K562 (cell line): ENCODE measurements around the gene MALAT1. TPM values are rescaled to one million over a fixed set of nuclear protein-coding genes. Genes with fewer than 3 reads are reported as not detected.

ENCODE experiments used
- ARHGAP35 ChIP-seq: fragments of 450-650 bp; IDR thresholded peaks from 2 replicates; pipeline ENCODE4 v1.6.1; 2018; ENCODE audit not compliant: partially characterized antibody
- C11orf30 ChIP-seq: fragments of 450-650 bp; IDR thresholded peaks from 2 replicates; pipeline ENCODE4 v1.6.1; 2016; ENCODE audit warnings: low read depth, mild to moderate bottlenecking
- CEBPB ChIP-seq: fragments of 450-650 bp; IDR thresholded peaks from 2 replicates; pipeline ENCODE4 v1.6.1; 2016; ENCODE audit warnings: missing genetic modification characterization, missing compliant biosample characterization
- CHD2 ChIP-seq: IDR thresholded peaks from 2 replicates; pipeline ENCODE4 v1.6.1; 2011; ENCODE audit warnings: low read depth, low read length
- CXXC5 ChIP-seq: fragments of 250-450 bp; sonication (Bioruptor Pico); IDR thresholded peaks from 2 replicates; pipeline ENCODE4 v1.8.0; 2022; ENCODE audit warnings: inconsistent platforms, mild to moderate bottlenecking, moderate library complexity
- EP400 ChIP-seq: fragments of 450-650 bp; IDR thresholded peaks from 2 replicates; pipeline ENCODE4 v1.6.1; 2017; ENCODE audit warnings: antibody characterized with exemption, mild to moderate bottlenecking, moderate library complexity
- ETS1 ChIP-seq: conservative IDR thresholded peaks from 2 replicates; pipeline ENCODE4 v1.6.1; 2011; ENCODE audit warnings: low read depth, mild to moderate bottlenecking, low read length; ENCODE audit not compliant: control insufficient read depth
- GATAD2B ChIP-seq: fragments of 450-650 bp; IDR thresholded peaks from 2 replicates; pipeline ENCODE4 v1.6.1; 2017; ENCODE audit warnings: mild to moderate bottlenecking, borderline replicate concordance
- HINFP ChIP-seq: fragments of 450-650 bp; conservative IDR thresholded peaks from 2 replicates; pipeline ENCODE4 v1.6.1; 2016; ENCODE audit warnings: missing genetic modification characterization, low read depth, mild to moderate bottlenecking, control low read depth, missing compliant biosample characterization
- KAT7 ChIP-seq: sonication (generic); formaldehyde crosslinking; IDR thresholded peaks from 2 replicates; pipeline ENCODE4 v1.8.0; 2022; ENCODE audit warnings: missing genetic modification reagents, mild to moderate bottlenecking, borderline replicate concordance
- KLF16 ChIP-seq: IDR thresholded peaks from 2 replicates; pipeline ENCODE4 v1.6.1; 2016; ENCODE audit warnings: antibody characterized with exemption
- LCOR ChIP-seq: sonication (generic); formaldehyde crosslinking; IDR thresholded peaks from 2 replicates; pipeline ENCODE4 v1.8.0; 2022; ENCODE audit warnings: mild to moderate bottlenecking, missing genetic modification reagents
- NCOR1 ChIP-seq: fragments of 450-650 bp; IDR thresholded peaks from 2 replicates; pipeline ENCODE4 v1.6.1; 2016; ENCODE audit warnings: mild to moderate bottlenecking, moderate library complexity
- NFXL1 ChIP-seq: fragments of 450-650 bp; formaldehyde crosslinking; IDR thresholded peaks from 2 replicates; pipeline ENCODE4 v1.4.0; 2021; ENCODE audit warnings: mild to moderate bottlenecking
- OTX1 ChIP-seq: fragments of 450-650 bp; formaldehyde crosslinking; IDR thresholded peaks from 2 replicates; pipeline ENCODE4 v1.4.0; 2022; ENCODE audit warnings: mild to moderate bottlenecking
- PHF8 ChIP-seq: fragments of 200-600 bp; sonication (generic); IDR thresholded peaks from 2 replicates; pipeline ENCODE4 v1.6.1; 2012; ENCODE audit warnings: mixed run types, mild to moderate bottlenecking, inconsistent platforms, low read length, moderate library complexity, borderline replicate concordance
- POLR2H ChIP-seq: IDR thresholded peaks from 2 replicates; pipeline ENCODE4 v1.6.1; 2016; ENCODE audit warnings: missing genetic modification characterization, low read depth, mild to moderate bottlenecking, control low read depth, missing compliant biosample characterization, moderate library complexity
- PURB ChIP-seq: sonication (generic); formaldehyde crosslinking; IDR thresholded peaks from 2 replicates; pipeline ENCODE4 v1.9.0; 2021; ENCODE audit warnings: low read depth, mild to moderate bottlenecking, missing genetic modification reagents
- RBM39 ChIP-seq: fragments of 200-400 bp; formaldehyde crosslinking; optimal IDR thresholded peaks from 2 replicates; pipeline ENCODE3; 2018; ENCODE audit warnings: low read depth, low read length
- SIN3B ChIP-seq: fragments of 450-650 bp; IDR thresholded peaks from 2 replicates; pipeline ENCODE4 v1.6.1; 2017; ENCODE audit warnings: low read depth, mild to moderate bottlenecking, moderate library complexity
- STAT5A ChIP-seq: IDR thresholded peaks from 2 replicates; pipeline ENCODE4 v1.6.1; 2012; ENCODE audit warnings: low read length, inconsistent platforms, borderline replicate concordance
- TCF7 ChIP-seq: sonication (generic); IDR thresholded peaks from 2 replicates; pipeline ENCODE4 v1.6.1; 2016; ENCODE audit warnings: antibody characterized with exemption, borderline replicate concordance
- UBTF ChIP-seq, 2 experiments: IDR thresholded peaks; 2 replicates each; pipeline ENCODE4 v1.6.1; 2012; ENCODE audit warnings: improper control_type of control experiment in 2 of 2, low read depth in 2 of 2, low read length in 2 of 2, borderline replicate concordance in 1 of 2
- ZKSCAN1 ChIP-seq: fragments of 150-350 bp; IDR thresholded peaks from 2 replicates; pipeline ENCODE4 v1.6.1; 2016; ENCODE audit warnings: low read depth, low read length
- ZNF551 ChIP-seq: fragments of 250-450 bp; sonication (Bioruptor Pico); IDR thresholded peaks from 2 replicates; pipeline ENCODE4 v1.5.0; 2021; ENCODE audit warnings: mild to moderate bottlenecking, moderate library complexity
- ZNF77 ChIP-seq: fragments of 250-450 bp; sonication (Bioruptor Pico); IDR thresholded peaks from 2 replicates; pipeline ENCODE4 v1.5.0; 2020
- polyA plus RNA-seq, 8 experiments: library from polyadenylated mRNA; depleted of rRNA in 4 of 8; stranded (reverse) in 5 of 8; unstranded in 3 of 8; fragments of >200 nt; fragmentation: Nextera tagmentation in 2 of 8; fragmentation: Illumina TruSeq in 1 of 8; extraction: Ambion mirVana in 2 of 8; extraction: Trizol in 1 of 8; gene quantifications; 2 replicates each; pipeline versions ENCODE4 v1.2.1 to v1.2.3, GENCODE V29; 2011 to 2014; ENCODE audit warnings: inconsistent platforms in 1 of 8, missing spikeins in 1 of 8
- total RNA-seq, 7 experiments: library from RNA; depleted of rRNA in 6 of 7; stranded (reverse); fragments of >200 nt in 6 of 7; fragmentation: Illumina TruSeq in 2 of 7; extraction: Trizol in 2 of 7; gene quantifications; 2 replicates each; pipeline versions ENCODE4 v1.2.1 to v1.2.3, GENCODE V29; 2011 to 2021; ENCODE audit warnings: low replicate concordance in 1 of 7

Gene MALAT1
- total and polyA plus RNA-seq, 9 of the 15 experiments (the other 6 are each of a cell fraction or from before 2014, with no cell fraction given): 363 to 8,715 (median 2,351) TPM

GRCh38 chr11:65498042-65498726, 661 bp upstream of the MALAT1 start (continued):
- no peak for TF ChIP-seq UBTF (IDR thresholded peaks at IDR 0.05; ENCODE audit: borderline replicate concordance in 1 of 2, low read depth in 2 of 2, low read length in 2 of 2)
- TF ChIP-seq OTX1 (CRISPR knock-in tag): no peak
- no peak for TF ChIP-seq SIN3B
- no peak for TF ChIP-seq CXXC5 (CRISPR knock-in tag)
- no peak for TF ChIP-seq EP400
- TF ChIP-seq CEBPB (tag): peak; percentile 98
- TF ChIP-seq ETS1: peak; percentile 42; the same call in 1 of the 2 replicates
- TF ChIP-seq HINFP (tag): no peak
- TF ChIP-seq RBM39: no peak
- TF ChIP-seq ZNF551 (CRISPR knock-in tag): 0 out of 2 replicates have a peak, but pooled peaks have one; percentile 3
- TF ChIP-seq STAT5A: no peak
- TF ChIP-seq TCF7: no peak
- TF ChIP-seq POLR2H (tag): no peak
- no peak for TF ChIP-seq C11orf30
- no peak for TF ChIP-seq CHD2
- TF ChIP-seq NCOR1: no peak
- no peak for TF ChIP-seq ARHGAP35
- peak; percentile 24; the same call in 1 of the 2 replicates for TF ChIP-seq PHF8
- no peak for TF ChIP-seq GATAD2B
- TF ChIP-seq KAT7 (CRISPR knock-in tag): no peak
- TF ChIP-seq NFXL1: no peak
- TF ChIP-seq LCOR (CRISPR knock-in tag): no peak
- TF ChIP-seq KLF16: no peak
- no peak; the same call in 1 of the 2 replicates for TF ChIP-seq ZNF77 (CRISPR knock-in tag)
- no peak for TF ChIP-seq ZKSCAN1
- no peak for TF ChIP-seq PURB (CRISPR knock-in tag)
